ENCODE results near the gene RBM39.
"Not testable (repeated sequence)": the region's sequence is repeated elsewhere in the genome, so short reads cannot be mapped to it uniquely, and the experiment has no call there.

RBM39 gene

GRCh38 chr20:35726842-35727711 lies 15.0 kb downstream of the RBM39 start:
- no peak for DNase-seq (ENCODE audit: low spot score)

DNA sequence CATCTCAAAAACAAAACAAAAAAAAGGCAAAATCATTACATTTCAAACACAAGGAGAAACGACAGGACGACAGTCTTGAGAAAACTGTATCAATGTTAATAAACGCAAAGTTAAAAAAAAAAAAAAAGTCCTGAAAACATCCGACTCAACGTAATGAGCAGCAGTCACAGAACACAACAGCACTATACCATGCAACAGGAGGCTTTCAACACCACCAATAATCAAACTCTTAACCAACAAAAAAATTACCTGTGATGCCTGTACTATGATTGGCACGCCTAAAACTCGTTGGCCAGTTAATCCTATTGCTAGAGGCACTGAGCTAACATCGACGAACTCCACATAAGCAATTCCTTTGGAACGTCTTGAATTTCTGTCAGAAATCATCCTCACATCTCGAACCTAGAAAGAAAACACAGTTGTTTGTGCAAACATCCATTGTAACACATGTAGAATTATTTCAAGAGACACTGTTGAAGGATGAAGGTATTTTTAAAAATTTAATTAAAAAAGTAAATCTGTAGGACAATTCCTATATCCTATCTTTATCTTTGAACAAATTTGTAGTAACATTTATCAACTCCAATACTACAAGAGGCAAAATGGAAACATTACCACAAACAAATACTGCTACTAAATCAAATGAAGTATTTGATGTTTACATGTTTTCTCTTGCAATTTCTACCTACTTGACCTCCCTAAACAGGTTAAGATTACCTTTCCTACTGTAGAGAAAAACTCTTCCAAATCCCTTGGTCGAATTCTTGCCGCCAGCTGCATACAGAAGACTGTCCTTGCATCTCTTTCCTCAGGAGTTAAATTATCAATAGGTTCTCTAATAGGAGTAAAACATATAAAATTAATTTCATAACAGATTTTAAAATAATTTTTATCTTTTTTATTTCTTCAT lies 17.5 kb downstream of the RBM39 start:
- no peak for DNase-seq (ENCODE audit: low spot score)

GRCh38 chr20:35723652-35724320 lies 18.3 kb downstream of the RBM39 start:
- DNase-seq (ENCODE audit: low spot score): not testable (repeated sequence)

- DNase-seq (ENCODE audit: low spot score): not testable (repeated sequence)
Measured at GRCh38 chr20:35723275-35723639, 18.8 kb downstream of the RBM39 start.

- DNase-seq (ENCODE audit: low spot score): no peak
Measured at GRCh38 chr20:35721621-35722020, 20.4 kb downstream of the RBM39 start.

GRCh38 chr20:35721219-35721618 lies 20.8 kb downstream of the RBM39 start:
- DNase-seq (ENCODE audit: low spot score): no peak

DNA sequence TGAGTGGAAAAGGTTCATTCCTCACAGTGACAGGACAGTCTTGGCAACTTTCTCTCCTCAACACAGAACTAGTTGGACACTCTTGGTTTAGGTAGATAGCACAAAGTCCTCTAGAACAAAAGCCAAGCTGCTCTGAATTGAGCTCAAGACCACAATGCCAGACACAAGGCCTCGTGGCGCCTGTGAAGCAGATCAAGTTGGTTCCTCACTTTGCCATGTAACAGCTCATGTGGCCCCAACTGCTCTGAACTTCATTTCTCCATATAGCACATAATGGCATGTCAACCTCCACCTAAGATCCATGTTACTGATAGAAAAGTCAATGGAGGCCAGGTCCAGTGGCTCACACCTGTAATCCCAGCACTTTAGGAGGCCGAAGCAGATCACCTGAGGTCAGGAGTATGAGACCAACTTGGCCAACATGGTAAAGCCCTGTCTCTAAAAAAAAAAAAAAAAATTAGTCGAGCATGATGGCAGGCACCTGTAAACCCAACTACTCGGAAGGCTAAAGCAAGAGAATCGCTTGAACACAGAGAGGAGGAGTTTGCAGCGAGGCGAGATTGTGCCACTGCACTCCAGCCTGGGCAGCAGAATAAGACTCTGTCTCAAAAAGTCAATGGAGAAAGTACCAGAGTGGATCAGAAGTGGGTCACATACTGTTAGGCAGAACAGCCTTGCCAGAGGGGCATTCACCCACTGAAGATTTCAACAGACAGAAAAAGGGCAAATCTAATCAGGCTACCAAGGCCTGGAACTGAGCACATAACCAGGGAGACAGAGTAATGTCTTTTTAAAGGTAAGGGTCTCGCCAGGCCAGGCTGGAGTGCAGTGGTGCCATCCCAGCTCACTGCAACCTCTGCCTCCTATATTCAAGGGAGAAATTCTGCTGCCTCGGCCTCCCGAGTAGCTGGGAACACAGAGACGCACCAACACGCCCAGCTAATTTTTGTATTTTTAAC lies 21.6 kb downstream of the RBM39 start:
- DNase-seq (ENCODE audit: low spot score): no peak

- DNase-seq (ENCODE audit: low spot score): no peak
Measured at GRCh38 chr20:35719717-35720116, 22.3 kb downstream of the RBM39 start.

- DNase-seq (ENCODE audit: low spot score): no peak
Measured at GRCh38 chr20:35718972-35719635, 23.0 kb downstream of the RBM39 start.

DNA sequence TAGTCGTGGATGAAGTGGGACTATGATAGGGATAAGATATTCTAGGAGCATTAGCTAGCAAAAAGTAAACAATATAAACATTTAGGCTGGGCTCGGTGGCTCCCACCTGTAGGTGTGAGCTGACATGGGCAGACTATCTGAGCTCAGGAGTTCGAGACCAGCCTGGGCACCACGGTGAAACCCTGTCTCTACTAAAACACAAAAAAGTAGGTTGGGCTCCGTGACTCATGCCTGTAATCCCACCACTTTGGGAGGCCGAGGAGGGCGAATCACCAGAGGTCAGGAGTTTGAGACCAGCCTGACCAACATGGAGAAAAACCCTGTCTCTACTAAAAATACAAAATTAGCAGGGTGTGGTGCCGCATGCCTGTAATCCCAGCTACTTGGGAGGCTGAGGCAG lies 23.7 kb downstream of the RBM39 start:
- not testable (repeated sequence) for DNase-seq (ENCODE audit: low spot score)

DNA sequence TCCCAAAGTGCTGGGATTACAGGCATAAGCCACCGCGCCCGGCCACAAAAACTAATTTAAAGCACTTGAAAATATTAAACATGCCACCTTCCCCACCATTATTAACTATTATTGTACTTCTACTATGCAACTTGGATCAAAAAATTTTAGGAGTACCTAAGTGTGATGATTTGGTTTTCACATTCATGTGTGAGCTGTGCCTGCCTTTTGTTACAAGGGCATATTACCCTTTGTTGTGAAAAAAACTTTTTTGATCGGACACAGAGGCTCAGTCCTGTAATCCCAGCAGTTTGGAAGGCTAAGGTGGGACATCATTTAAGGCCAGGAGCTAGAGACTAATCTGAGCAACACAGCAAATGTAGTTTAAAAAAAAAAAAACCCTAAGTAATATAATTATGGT lies 25.7 kb downstream of the RBM39 start:
- DNase-seq (ENCODE audit: low spot score): no peak

- no peak for DNase-seq (ENCODE audit: low spot score)
Measured at GRCh38 chr20:35715652-35716051, 26.4 kb downstream of the RBM39 start.

DNA sequence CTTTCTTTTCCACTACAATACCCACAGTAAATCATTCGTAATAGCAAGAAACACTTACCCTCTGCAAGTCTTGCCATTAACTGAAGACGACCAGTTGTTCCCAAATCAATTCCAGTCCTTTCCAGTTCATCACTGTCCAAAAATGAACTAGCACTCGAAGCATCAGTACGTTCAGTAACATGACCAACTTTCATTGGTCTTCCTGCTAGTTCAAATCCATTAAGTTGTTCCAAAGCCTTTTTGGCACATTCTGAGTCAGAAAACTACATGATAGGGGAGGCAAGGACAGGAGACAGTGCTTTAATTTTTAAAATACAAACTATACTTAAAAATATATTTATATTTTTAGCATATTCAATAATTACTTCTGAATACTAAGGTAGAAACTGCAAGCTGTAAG lies 27.9 kb downstream of the RBM39 start:
- DNase-seq (ENCODE audit: low spot score): no peak

DNA sequence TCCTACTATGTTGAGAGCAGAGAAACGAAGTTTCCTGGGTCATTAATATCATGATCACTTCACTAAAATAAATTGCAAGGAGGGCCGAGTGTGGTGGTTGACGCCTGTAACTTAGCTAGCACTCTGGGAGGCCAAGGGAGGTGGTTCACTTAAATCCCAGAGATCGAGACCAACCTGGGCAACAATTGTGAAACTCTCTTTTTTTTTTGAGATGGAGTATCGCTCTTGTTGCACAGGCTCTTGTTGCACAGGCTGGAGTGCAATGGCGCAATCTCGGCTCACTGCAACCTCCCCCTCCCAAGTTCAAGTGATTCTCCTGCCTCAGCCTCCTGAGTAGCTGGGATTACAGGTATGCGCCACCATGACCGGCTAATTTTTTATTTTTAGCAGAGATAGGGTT lies 28.9 kb downstream of the RBM39 start:
- not testable (repeated sequence) for DNase-seq (ENCODE audit: low spot score)

- no peak for DNase-seq (ENCODE audit: low spot score)
Measured at GRCh38 chr20:35711588-35712209, 30.4 kb downstream of the RBM39 start.

DNA sequence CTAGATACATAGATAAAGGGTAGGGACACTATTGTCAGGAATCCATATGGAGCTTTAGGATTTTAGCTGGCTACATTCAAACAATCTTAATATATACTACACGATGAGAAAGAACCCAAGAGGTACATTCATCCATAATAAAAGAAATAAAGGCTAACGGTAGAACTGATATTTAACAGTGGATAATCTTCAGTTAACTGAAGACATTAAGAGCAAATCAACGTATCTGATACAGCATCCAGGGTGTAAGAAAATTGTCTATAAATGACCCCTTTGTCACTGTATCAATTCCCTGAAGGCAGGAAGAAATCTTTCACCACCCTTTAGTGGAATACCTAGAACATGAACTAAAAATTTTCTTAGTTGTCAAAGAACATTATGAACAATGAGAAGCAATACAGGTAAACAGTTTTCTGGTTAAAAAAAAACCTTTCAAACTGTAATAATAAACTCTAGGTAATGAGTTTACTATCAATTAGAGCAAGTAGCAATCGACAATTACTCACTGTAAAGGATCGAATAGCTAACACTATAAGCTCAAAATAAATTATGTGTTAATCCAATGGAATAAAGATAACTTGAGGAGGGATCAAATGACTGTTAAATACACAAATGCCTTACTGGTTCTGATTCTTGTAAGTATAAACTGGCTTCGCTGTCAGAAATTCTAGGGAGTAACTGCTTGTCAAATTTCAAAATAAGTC lies 31.0 kb downstream of the RBM39 start:
- no peak for DNase-seq (ENCODE audit: low spot score)

DNA sequence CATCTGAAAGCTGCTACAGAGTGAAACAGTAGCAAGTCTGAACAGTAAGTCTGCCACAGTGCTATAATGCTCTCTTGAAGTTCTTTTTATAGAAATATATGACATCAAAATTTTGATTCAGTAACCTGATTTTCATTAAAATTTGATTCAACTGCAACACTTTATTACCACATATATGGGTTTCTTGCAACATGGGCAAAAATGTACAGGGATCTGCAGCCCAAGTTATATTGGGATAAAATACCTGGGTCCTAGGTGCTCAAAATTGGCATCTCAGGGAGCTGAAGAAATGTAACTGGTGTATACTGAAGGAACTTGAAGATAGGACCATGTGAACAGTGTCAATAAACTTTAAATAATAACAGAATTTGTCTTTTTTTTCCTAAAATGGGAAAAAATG lies 32.0 kb downstream of the RBM39 start:
- DNase-seq (ENCODE audit: low spot score): no peak

GRCh38 chr20:35709259-35709658 lies 32.8 kb downstream of the RBM39 start:
- DNase-seq (ENCODE audit: low spot score): no peak

- DNase-seq (ENCODE audit: low spot score): no peak
Measured at GRCh38 chr20:35708502-35708901, 33.6 kb downstream of the RBM39 start.

All from globus pallidus (tissue), 1 donor.